Liver (tissue), 3 donors: ENCODE measurements around the gene SBK1.
"Not testable (repeated sequence)": the region's sequence is repeated elsewhere in the genome, so short reads cannot be mapped to it uniquely, and the experiment has no call there.

Experiments used
- CTCF ChIP-seq: fragments of 150-350 bp; IDR thresholded peaks from 2 replicates; pipeline ENCODE4 v1.5.1; 2017; ENCODE audit warnings: improper control_type of control experiment, low read depth, low read length; ENCODE audit not compliant: missing input control
- FOXA1 ChIP-seq: IDR thresholded peaks from 2 replicates; pipeline ENCODE4 v1.6.1; 2016; ENCODE audit warnings: antibody characterized with exemption
- GABPA ChIP-seq, 2 donors: IDR thresholded peaks in 1 of 2; conservative IDR thresholded peaks in 1 of 2; 2 replicates each; pipeline ENCODE4 v1.6.1; 2016; ENCODE audit warnings: antibody characterized with exemption in 2 of 2, mild to moderate bottlenecking in 1 of 2, moderate library complexity in 1 of 2
- HNF4A ChIP-seq, 2 donors: conservative IDR thresholded peaks; 2 replicates each; pipeline ENCODE4 v1.6.1; 2016; ENCODE audit warnings: antibody characterized with exemption in 2 of 2, mild to moderate bottlenecking in 2 of 2
- JUND ChIP-seq, 2 donors: IDR thresholded peaks; 2 replicates each; pipeline ENCODE4 v1.6.1; 2016; ENCODE audit warnings: antibody characterized with exemption in 2 of 2
- MAX ChIP-seq: IDR thresholded peaks from 2 replicates; pipeline ENCODE4 v1.6.1; 2016; ENCODE audit warnings: antibody characterized with exemption
- RAD21 ChIP-seq, 2 donors: IDR thresholded peaks; 2 replicates each; pipeline ENCODE4 v1.6.1; 2016; ENCODE audit warnings: antibody characterized with exemption in 2 of 2, mild to moderate bottlenecking in 2 of 2
- REST ChIP-seq: IDR thresholded peaks from 2 replicates; pipeline ENCODE4 v1.6.1; 2016; ENCODE audit warnings: antibody characterized with exemption, mild to moderate bottlenecking
- SP1 ChIP-seq: IDR thresholded peaks from 2 replicates; pipeline ENCODE4 v1.6.1; 2018; ENCODE audit warnings: antibody characterized with exemption, mild to moderate bottlenecking
- TAF1 ChIP-seq: conservative IDR thresholded peaks from 2 replicates; pipeline ENCODE4 v1.6.1; 2016; ENCODE audit warnings: antibody characterized with exemption, mild to moderate bottlenecking
- YY1 ChIP-seq: IDR thresholded peaks from 2 replicates; pipeline ENCODE4 v1.6.1; 2016; ENCODE audit warnings: antibody characterized with exemption, mild to moderate bottlenecking
- donor health status: healthy.
- donor health status: healthy.

- not testable (repeated sequence) for TF ChIP-seq CTCF; TAF1; GABPA (IDR thresholded peaks at IDR 0.05 in 1 of 2, conservative IDR thresholded peaks at IDR 0.05 in 1 of 2); MAX; HNF4A (conservative IDR thresholded peaks at IDR 0.05); FOXA1; RAD21 (IDR thresholded peaks at IDR 0.05); YY1; REST; SP1; JUND (IDR thresholded peaks at IDR 0.05)
These were observed 37.9 kb downstream of the SBK1 start for GRCh38 chr16:28330232-28330631.
